Kidney (tissue), 22 donors: ENCODE results near the gene ECT2L. TPM values are rescaled to one million over a fixed set of nuclear protein-coding genes. Genes with fewer than 3 reads are reported as not detected.

Experiments used
- DNase-seq, 5 donors: peaks; one replicate each; pipeline ENCODE4 v3.0.0-alpha.2; 2013 to 2020
- FAIRE-seq: peaks from 2 replicates; lab custom pipeline; 2012; peaks lifted over from hg19 to GRCh38; lab: Jason Lieb, UNC
- H3K27ac ChIP-seq, 2 donors: one replicate each; pipeline ENCODE4 v1.7.0; 2013; ENCODE audit warnings: low read depth in 2 of 2, low read length in 2 of 2, inconsistent platforms in 1 of 2
- H3K27me3 ChIP-seq: one replicate; pipeline ENCODE4 v1.7.1; 2013; ENCODE audit warnings: low read length, inconsistent platforms; ENCODE audit not compliant: control insufficient read depth, insufficient read depth
- H3K36me3 ChIP-seq, 3 donors: one replicate each; pipeline versions ENCODE4 v1.7.0 to v1.7.1; 2013; ENCODE audit warnings: low read length in 3 of 3, control low read depth in 1 of 3, inconsistent platforms in 1 of 3; ENCODE audit not compliant: insufficient read depth in 3 of 3, control insufficient read depth in 2 of 3
- H3K4me1 ChIP-seq, 3 donors: one replicate each; pipeline versions ENCODE4 v1.7.0 to v1.7.1; 2013; ENCODE audit warnings: low read length in 3 of 3, inconsistent platforms in 1 of 3, low read depth in 1 of 3; ENCODE audit not compliant: control insufficient read depth in 2 of 3, insufficient read depth in 2 of 3
- H3K4me3 ChIP-seq, 3 donors: one replicate each; pipeline versions ENCODE4 v1.7.0 to v1.8.1; 2013; ENCODE audit warnings: low read length in 3 of 3, control low read depth in 1 of 3, inconsistent platforms in 1 of 3
- H3K9ac ChIP-seq, 3 donors: one replicate each; pipeline versions ENCODE4 v1.7.0 to v1.7.1; 2013; ENCODE audit warnings: low read length in 3 of 3, control low read depth in 1 of 3, inconsistent platforms in 1 of 3
- H3K9me3 ChIP-seq, 3 donors: one replicate each; pipeline versions ENCODE4 v1.7.0 to v1.7.1; 2013; ENCODE audit warnings: low read length in 3 of 3, control low read depth in 1 of 3, inconsistent platforms in 1 of 3; ENCODE audit not compliant: control insufficient read depth in 2 of 3, insufficient read depth in 1 of 3
- CTCF ChIP-seq: IDR thresholded peaks from 3 replicates; pipeline ENCODE4 v1.5.1; 2012; ENCODE audit warnings: mild to moderate bottlenecking, moderate library complexity, borderline replicate concordance; ENCODE audit not compliant: insufficient read depth; ENCODE audit errors: extremely low read depth
- intact Hi-C: fragments of 100-400 bp; cut with DNase I; formaldehyde crosslinking; loops from one replicate; pipeline ENCODE4 v1.11.1; 2022
- long read RNA-seq, 10 donors: library from polyadenylated mRNA in 1 of 10; unstranded in 1 of 10; transcript quantifications; one replicate each; pipeline ENCODE4 v2.0.0 and lab custom pipeline, GENCODE V29; 2021 to 2026
- polyA plus RNA-seq: library from polyadenylated mRNA; stranded (reverse); fragments of 350-450 nt; fragmentation: Illumina TruSeq; extraction: RNeasy Lipid Tissue Mini Kit (QIAGEN cat#74804); gene quantifications from one replicate; pipeline ENCODE4 v1.2.3, GENCODE V29; 2014; ENCODE audit warnings: low read depth, low replicate concordance; ENCODE audit not compliant: insufficient read depth
- total RNA-seq: library from RNA; stranded (reverse); fragmentation: NEBNext Ultra II Directional; extraction: Animal tissue kit (Norgen Biotek cat#: 25700); gene quantifications from one replicate; pipeline ENCODE4 v1.2.1, GENCODE V29; 2021
- donor health status: control.
- donor health status: control.
- donor health status: control.
- donor health status: control.
- donor health status: control.
- donor health status: DM: yes; HTN: yes; CAD: no.
- donor health status: Normal renal cell carcinoma (clear cell type).

The ECT2L gene, protein sequence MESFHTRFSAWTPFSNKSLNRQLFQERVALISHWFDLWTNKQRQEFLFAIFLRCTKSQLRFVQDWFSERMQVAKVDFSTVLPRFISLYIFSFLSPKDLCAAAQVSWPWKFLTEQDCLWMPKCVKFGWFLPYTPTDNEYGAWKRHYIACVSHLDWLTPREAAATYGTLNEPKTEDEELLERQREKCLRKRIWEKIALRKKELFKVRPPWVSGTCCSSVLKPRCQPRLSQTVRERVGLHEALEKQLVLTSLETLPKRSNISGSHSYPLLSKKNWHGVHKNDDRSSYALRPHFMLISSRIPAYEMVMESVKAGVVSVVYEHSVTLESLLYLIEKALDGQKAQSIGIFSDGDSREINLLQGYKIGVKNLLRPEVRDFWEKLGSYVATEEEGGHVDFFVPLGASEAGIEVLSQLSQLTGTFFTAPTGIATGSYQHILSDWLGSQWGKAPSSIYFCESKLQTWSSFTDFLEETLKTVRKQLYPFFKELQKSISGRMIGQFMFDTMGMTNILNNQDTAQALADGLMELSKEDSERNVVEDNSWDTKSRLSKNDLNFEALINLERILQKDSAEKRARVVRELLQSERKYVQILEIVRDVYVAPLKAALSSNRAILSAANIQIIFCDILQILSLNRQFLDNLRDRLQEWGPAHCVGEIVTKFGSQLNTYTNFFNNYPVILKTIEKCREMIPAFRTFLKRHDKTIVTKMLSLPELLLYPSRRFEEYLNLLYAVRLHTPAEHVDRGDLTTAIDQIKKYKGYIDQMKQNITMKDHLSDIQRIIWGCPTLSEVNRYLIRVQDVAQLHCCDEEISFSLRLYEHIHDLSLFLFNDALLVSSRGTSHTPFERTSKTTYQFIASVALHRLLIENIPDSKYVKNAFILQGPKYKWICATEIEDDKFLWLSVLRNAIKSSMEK
- total RNA-seq (0.13 TPM), polyA plus RNA-seq (not detected)
- long read RNA-seq, donor 1, result 0 reads
- long read RNA-seq, donor 2, result 0 reads
- long read RNA-seq, donor 3, partial matches to known transcripts, result 20 of 34 reads
- long read RNA-seq, donor 3, other reads (novel, unspliced or antisense), result 14 of 34 reads
- long read RNA-seq, donor 4, result 0 reads
- long read RNA-seq, donor 5, result 0 reads
- long read RNA-seq, donor 6, result 0 reads
- long read RNA-seq, donor 7, result 0 reads
- long read RNA-seq, donor 8, result 0 reads
- long read RNA-seq, donor 9, result 0 reads
- long read RNA-seq, donor 10, result 0 reads

DNA sequence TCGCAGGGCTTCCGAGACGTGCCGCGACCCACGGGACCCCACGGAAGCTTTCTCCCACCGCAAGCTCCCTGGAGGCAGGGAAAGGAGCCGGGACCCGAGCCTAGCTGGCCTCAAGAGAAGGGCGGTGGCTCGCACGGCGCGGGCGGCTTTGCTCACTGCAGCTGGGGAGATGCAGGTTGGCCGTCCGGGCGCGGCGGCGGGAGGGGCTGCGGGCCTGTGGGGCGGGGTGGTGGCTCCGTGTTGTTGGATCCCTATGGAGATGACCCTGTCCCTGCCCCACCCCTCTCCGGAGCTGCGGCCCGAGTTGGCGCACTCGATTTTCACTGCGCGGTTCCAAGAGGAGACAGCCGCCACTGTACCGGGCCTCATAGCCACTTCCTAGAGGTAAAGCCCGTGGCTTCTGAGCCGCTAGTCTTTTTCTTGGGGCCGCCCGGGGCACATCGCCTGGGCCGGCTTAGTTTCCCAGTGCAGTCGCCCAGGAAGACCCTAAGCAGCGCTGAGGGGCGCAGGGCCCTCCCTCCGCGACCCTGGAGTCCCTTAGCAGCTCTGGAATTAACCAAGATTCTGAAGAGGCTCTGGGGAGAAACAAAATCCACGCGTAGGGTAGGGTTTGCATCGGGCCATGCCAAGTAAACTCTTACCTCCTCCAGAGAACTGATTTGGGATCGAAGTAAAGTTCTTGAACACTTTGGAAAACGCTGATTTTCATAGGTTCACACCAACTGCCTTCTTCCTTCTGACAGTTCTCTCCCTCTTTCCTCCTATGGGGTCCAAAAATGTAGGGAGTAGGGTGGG is at the start of gene ECT2L:
Gene ECT2L (plus strand): TSS at position 279 of the 795 bp plus-strand sequence. CDS start 17,188 bp downstream, outside the sequence.
- Histone ChIP-seq H3K9me3 (no peaks in the 10 kb centered on the region), H3K4me1 (no peaks in the 10 kb centered on the region), H3K36me3 (peaks cover 0 to 3% (median 0%) of the 10 kb centered on the region in 3 donors), H3K27ac (no peak within 1 kb of the TSS), H3K9ac (peak within 1 kb of the TSS in 2 of 3 donors; percentile 19 to 41), H3K4me3 (peak within 1 kb of the TSS in 1 of 3 donors; percentile 38), H3K27me3 (no peaks in the 10 kb centered on the region)
- TF ChIP-seq CTCF, result no peak
- peak; percentile 79 to 91 (median 85) for DNase-seq
- FAIRE-seq, result no peak
- intact Hi-C loops, result no loop called here

DNA sequence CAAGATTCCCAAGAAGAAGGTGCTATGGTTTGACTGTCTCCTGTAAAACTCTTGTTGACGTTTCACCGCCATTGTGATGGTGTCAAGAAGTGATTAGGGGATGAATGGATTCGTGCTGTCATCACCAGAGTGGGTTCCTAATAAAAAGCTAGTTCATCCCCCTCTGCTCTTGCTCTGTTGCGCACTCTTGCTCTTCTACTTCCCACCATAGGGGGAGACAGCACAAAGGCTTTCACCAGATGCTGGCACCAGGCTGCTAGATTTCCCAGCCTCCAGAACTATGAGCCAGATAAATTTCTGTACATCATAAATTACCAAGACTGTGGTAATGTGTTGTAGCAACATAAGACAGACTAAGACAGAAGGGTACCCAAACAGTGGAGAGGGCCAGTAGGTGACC is 43.9 kb upstream of the ECT2L start:
- Histone ChIP-seq H3K27me3 (no peaks in the 10 kb centered on the region), H3K27ac (no peak overlapping the region), H3K9ac (no peak overlapping the region), H3K4me3 (no peak overlapping the region), H3K36me3 (no peaks in the 10 kb centered on the region), H3K9me3 (no peaks in the 10 kb centered on the region), H3K4me1 (no peaks in the 10 kb centered on the region)
- TF ChIP-seq CTCF, result no peak
- FAIRE-seq, result no peak
- DNase-seq, result no peak
- intact Hi-C loops, result no loop called here

GRCh38 chr6:138757136-138757535 is 38.8 kb upstream of the ECT2L start:
- no peak for DNase-seq
- Histone ChIP-seq H3K27me3 (no peaks in the 10 kb centered on the region), H3K27ac (no peak overlapping the region), H3K4me3 (no peak overlapping the region), H3K9me3 (no peaks in the 10 kb centered on the region), H3K4me1 (no peaks in the 10 kb centered on the region), H3K36me3 (no peaks in the 10 kb centered on the region), H3K9ac (no peak overlapping the region)
- intact Hi-C loops, result no loop called here
- FAIRE-seq, result no peak
- no peak for TF ChIP-seq CTCF
